CD14-positive monocyte (primary cell): ENCODE measurements around the gene C6orf52. TPM values are rescaled to one million over a fixed set of nuclear protein-coding genes. Genes with fewer than 3 reads are reported as not detected.

Experiments used
- DNase-seq, 3 donors: peaks; one replicate each; pipeline ENCODE4 v3.0.0-alpha.2; 2011 to 2022
- H2AFZ ChIP-seq: 2 replicates; pipeline ENCODE4 v1.6.0; 2012; ENCODE audit warnings: mild to moderate bottlenecking, low read depth, low read length, inconsistent platforms; ENCODE audit not compliant: insufficient read depth, poor library complexity, severe bottlenecking
- H3K27ac ChIP-seq, 2 donors: 1 replicate in 1 of 2; 2 replicates in 1 of 2; pipeline ENCODE4 v1.5.1; 2012 to 2013; ENCODE audit warnings: low read length in 2 of 2, control low read depth in 1 of 2, inconsistent platforms in 1 of 2, low read depth in 1 of 2, mild to moderate bottlenecking in 1 of 2
- H3K27me3 ChIP-seq, 2 donors: one replicate each; pipeline versions ENCODE4 v1.6.0 to v1.6.1; 2011 to 2013; ENCODE audit warnings: low read length in 2 of 2; ENCODE audit not compliant: control insufficient read depth in 2 of 2, insufficient read depth in 2 of 2
- H3K36me3 ChIP-seq, 2 donors: replicated peaks in 1 of 2; 1 replicate in 1 of 2; 2 replicates in 1 of 2; pipeline versions ENCODE4 v1.5.1 to v1.6.1; 2012 to 2013; ENCODE audit warnings: low read length in 2 of 2, control low read depth in 1 of 2, inconsistent platforms in 1 of 2, mild to moderate bottlenecking in 1 of 2; ENCODE audit not compliant: insufficient read depth in 2 of 2, control insufficient read depth in 1 of 2
- H3K4me1 ChIP-seq, 2 donors: 1 replicate in 1 of 2; 2 replicates in 1 of 2; pipeline versions ENCODE4 v1.5.1 to v1.6.1; 2012 to 2013; ENCODE audit warnings: low read length in 2 of 2, control low read depth in 1 of 2, inconsistent platforms in 1 of 2, mild to moderate bottlenecking in 1 of 2, moderate library complexity in 1 of 2; ENCODE audit not compliant: insufficient read depth in 2 of 2, control insufficient read depth in 1 of 2
- H3K4me2 ChIP-seq: replicated peaks from 2 replicates; pipeline ENCODE3; 2012; ENCODE audit warnings: low read length, moderate library complexity, mild to moderate bottlenecking; ENCODE audit not compliant: poor library complexity, severe bottlenecking; ENCODE audit errors: extremely low read depth
- H3K4me3 ChIP-seq, 3 experiments: fragments of 200-600 bp in 1 of 3; sonication (generic) in 1 of 3; replicated peaks in 1 of 3; 1 replicate in 2 of 3; 2 replicates in 1 of 3; pipeline ENCODE4 v1.5.1; 2011 to 2013; ENCODE audit warnings: low read length in 3 of 3, mild to moderate bottlenecking in 3 of 3, control low read depth in 2 of 3, low read depth in 2 of 3, inconsistent platforms in 1 of 3, moderate library complexity in 1 of 3
- H3K79me2 ChIP-seq: 2 replicates; pipeline ENCODE4 v1.6.0; 2012; ENCODE audit warnings: mild to moderate bottlenecking, control low read depth, inconsistent platforms, low read length, moderate library complexity; ENCODE audit not compliant: insufficient read depth
- H3K9ac ChIP-seq: 2 replicates; pipeline ENCODE4 v1.6.0; 2017; ENCODE audit warnings: low read length, mild to moderate bottlenecking; ENCODE audit not compliant: insufficient read depth, poor library complexity, severe bottlenecking
- H3K9me3 ChIP-seq, 2 donors: replicated peaks in 1 of 2; 1 replicate in 1 of 2; 2 replicates in 1 of 2; pipeline versions ENCODE4 v1.5.1 to v1.6.1; 2012 to 2013; ENCODE audit warnings: low read length in 2 of 2, control low read depth in 1 of 2; ENCODE audit not compliant: control insufficient read depth in 1 of 2, insufficient read depth in 1 of 2
- H4K20me1 ChIP-seq: 2 replicates; pipeline ENCODE4 v1.6.0; 2012; ENCODE audit warnings: mild to moderate bottlenecking, low read length, control low read depth, moderate library complexity; ENCODE audit not compliant: insufficient read depth
- H3K27ac Mint-ChIP-seq, 7 donors: one replicate each; pipeline ENCODE4 v1.8.0; 2020; ENCODE audit warnings: mild to moderate bottlenecking in 7 of 7, mixed read lengths in 7 of 7, moderate library complexity in 6 of 7, inconsistent platforms in 2 of 7
- H3K27me3 Mint-ChIP-seq, 3 donors: one replicate each; pipeline ENCODE4 v1.8.0; 2021 to 2022; ENCODE audit warnings: low read depth in 3 of 3, mild to moderate bottlenecking in 3 of 3, mixed read lengths in 3 of 3, moderate library complexity in 3 of 3, inconsistent platforms in 1 of 3
- H3K36me3 Mint-ChIP-seq, 2 donors: one replicate each; pipeline ENCODE4 v1.8.0; 2020; ENCODE audit warnings: mixed read lengths in 2 of 2, inconsistent platforms in 1 of 2, mild to moderate bottlenecking in 1 of 2
- H3K4me1 Mint-ChIP-seq: one replicate; pipeline ENCODE4 v1.8.0; 2020; ENCODE audit warnings: mild to moderate bottlenecking, mixed read lengths
- H3K4me3 Mint-ChIP-seq, 2 donors: one replicate each; pipeline ENCODE4 v1.8.0; 2020; ENCODE audit warnings: mild to moderate bottlenecking in 2 of 2, mixed read lengths in 2 of 2, moderate library complexity in 1 of 2
- H3K9me3 Mint-ChIP-seq, 7 donors: one replicate each; pipeline ENCODE4 v1.8.0; 2020 to 2022; ENCODE audit warnings: mixed read lengths in 7 of 7, mild to moderate bottlenecking in 6 of 7, moderate library complexity in 6 of 7, inconsistent platforms in 2 of 7
- CTCF ChIP-seq: fragments of 200-600 bp; IDR thresholded peaks from one replicate; pipeline ENCODE4 v1.8.0; 2022; ENCODE audit warnings: antibody characterized with exemption, mild to moderate bottlenecking
- WGBS: methylation state at CpG from one replicate; pipeline ENCODE4 v1.1.5; 2013; ENCODE audit warnings: missing lambda C conversion rate; ENCODE audit not compliant: insufficient coverage; 5-methylcytosine and 5-hydroxymethylcytosine counted together
- intact Hi-C, 2 donors: fragments of 100-400 bp; cut with micrococcal nuclease; formaldehyde crosslinking; loops; one replicate each; pipeline versions ENCODE4 v1.15.0 to v1.15.1; 2023
- polyA plus RNA-seq, 3 donors: library from polyadenylated mRNA; depleted of rRNA in 1 of 3; unstranded in 2 of 3; stranded (reverse) in 1 of 3; fragments of 300-500 nt in 2 of 3; fragments of >200 nt in 1 of 3; fragmentation: Illumina TruSeq in 2 of 3; gene quantifications; 1 replicate in 2 of 3; 2 replicates in 1 of 3; pipeline ENCODE4 v1.2.3, GENCODE V29; 2012 to 2021

C6orf52 gene
- polyA plus RNA-seq, 3 donors = 0.52 to 1.9 TPM; not detected in 1

GRCh38 chr6:10685092-10685915, 9.1 kb downstream of the C6orf52 start:
- no peak overlapping the region for H3K4me3 ChIP-seq
- Mint-ChIP-seq H3K4me3 (no peak overlapping the region), H3K27me3 (peaks cover 0 to 1% (median 0%) of the 10 kb centered on the region in 3 donors), H3K9me3 (peaks cover 0 to 2% (median 0%) of the 10 kb centered on the region in 7 donors), H3K36me3 (peaks cover 0 to 3% of the 10 kb centered on the region in 2 donors), H3K4me1 (peaks cover 17% of the 10 kb centered on the region), H3K27ac (no peak overlapping the region)
- no CpG with 5 or more reads among the region's 3 CpGs for WGBS
- no peak overlapping the region for H2AFZ ChIP-seq
- H3K4me1 ChIP-seq = peaks cover 6 to 9% of the 10 kb centered on the region in 2 donors
- H3K27me3 ChIP-seq = no peaks in the 10 kb centered on the region
- H3K79me2 ChIP-seq = no peaks in the 10 kb centered on the region
- no peaks in the 10 kb centered on the region for H3K36me3 ChIP-seq
- H3K9me3 ChIP-seq = no peaks in the 10 kb centered on the region
- H4K20me1 ChIP-seq = no peaks in the 10 kb centered on the region
- no peak for TF ChIP-seq CTCF
- no peak overlapping the region for H3K27ac ChIP-seq
- intact Hi-C loops = no loop called here
- H3K4me2 ChIP-seq = no peak overlapping the region
- no peak for DNase-seq
- H3K9ac ChIP-seq = no peak overlapping the region

- no peak overlapping the region for H3K9ac ChIP-seq
- peaks cover 0 to 3% of the 10 kb centered on the region in 2 donors for H3K36me3 Mint-ChIP-seq
Measured at GRCh38 chr6:10684618-10685017, 9.8 kb downstream of the C6orf52 start.

More at GRCh38 chr6:10684618-10685017, 9.8 kb downstream of the C6orf52 start:
- no peak for TF ChIP-seq CTCF
- Histone ChIP-seq H4K20me1 (no peaks in the 10 kb centered on the region), H3K36me3 (no peaks in the 10 kb centered on the region), H3K4me2 (no peak overlapping the region), H3K4me1 (peaks cover 0 to 4% of the 10 kb centered on the region in 2 donors), H3K79me2 (no peaks in the 10 kb centered on the region), H2AFZ (no peak overlapping the region), H3K27ac (no peak overlapping the region), H3K4me3 (no peak overlapping the region), H3K27me3 (no peaks in the 10 kb centered on the region), H3K9me3 (no peaks in the 10 kb centered on the region)
- intact Hi-C loops = no loop called here
- WGBS = no CpG with 5 or more reads among the region's 5 CpGs
- Mint-ChIP-seq H3K27ac (no peak overlapping the region), H3K27me3 (peaks cover 0 to 1% (median 0%) of the 10 kb centered on the region in 3 donors), H3K9me3 (peaks cover 0 to 2% (median 0%) of the 10 kb centered on the region in 7 donors), H3K4me1 (peaks cover 11% of the 10 kb centered on the region), H3K4me3 (no peak overlapping the region)
- DNase-seq = no peak
